H1 (cell line): ENCODE results near the gene CD58. TPM values are rescaled to one million over a fixed set of nuclear protein-coding genes. Genes with fewer than 3 reads are reported as not detected.

Experiments used
- CBX8 ChIP-seq: fragments of 300-800, 300-1000 bp; sonication (generic); IDR thresholded peaks from 2 replicates; pipeline ENCODE4 v1.7.1; 2016; ENCODE audit warnings: low read depth, low read length, borderline replicate concordance
- TAF1 ChIP-seq: IDR thresholded peaks from 2 replicates; pipeline ENCODE4 v1.6.1; 2011; ENCODE audit warnings: mild to moderate bottlenecking, low read depth, low read length
- polyA plus RNA-seq, 7 experiments: library from polyadenylated mRNA; depleted of rRNA in 3 of 7; stranded (reverse) in 5 of 7; unstranded in 2 of 7; fragments of >200 nt in 5 of 7; fragments of 200-250 nt in 2 of 7; gene quantifications; 1 replicate in 5 of 7; 2 replicates in 1 of 7; 4 replicates in 1 of 7; pipeline versions ENCODE4 v1.2.1 to v1.2.3, GENCODE V29; 2011 to 2013; ENCODE audit warnings: missing spikeins in 2 of 7, mixed read lengths in 2 of 7
- total RNA-seq: library from RNA; stranded (reverse); fragmentation: NEBNext Ultra II Directional; extraction: Animal tissue kit (Norgen Biotek cat#: 25700); gene quantifications from 2 replicates; pipeline ENCODE4 v1.2.1, GENCODE V29; 2021
- TF ChIP-seq, protein P1 (sequence below): fragments of 300-600 bp; sonication (generic); IDR thresholded peaks from 2 replicates; pipeline ENCODE4 v1.7.1; 2012; ENCODE audit warnings: low read length, moderate library complexity, mild to moderate bottlenecking, inconsistent platforms; ENCODE audit not compliant: insufficient replicate concordance

CD58 gene
- total and polyA plus RNA-seq, 2 of the 8 experiments (the other 6 are each of a cell fraction or from before 2014, with no cell fraction given): 5.3 to 5.5 TPM

DNA sequence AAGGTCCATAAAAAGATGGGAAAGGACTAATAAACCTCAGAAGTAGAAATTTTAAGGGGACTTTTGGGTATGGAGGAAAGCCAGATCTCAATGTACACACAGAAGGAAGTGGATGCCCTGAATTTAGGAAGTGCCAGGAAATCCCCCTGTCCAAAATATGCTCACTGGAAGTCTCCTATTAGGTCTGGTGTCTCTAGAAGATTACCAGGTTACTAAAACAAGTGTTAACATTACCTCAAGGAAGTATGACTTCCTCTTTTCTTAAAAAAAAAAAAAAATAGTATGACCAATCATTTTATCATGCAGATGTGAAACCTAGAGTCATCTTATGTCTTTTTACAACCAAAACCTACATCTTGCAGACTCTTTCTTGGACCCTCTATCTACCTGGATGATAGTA is 30.7 kb downstream of the CD58 start (continued):
- TF ChIP-seq, protein P1, sequence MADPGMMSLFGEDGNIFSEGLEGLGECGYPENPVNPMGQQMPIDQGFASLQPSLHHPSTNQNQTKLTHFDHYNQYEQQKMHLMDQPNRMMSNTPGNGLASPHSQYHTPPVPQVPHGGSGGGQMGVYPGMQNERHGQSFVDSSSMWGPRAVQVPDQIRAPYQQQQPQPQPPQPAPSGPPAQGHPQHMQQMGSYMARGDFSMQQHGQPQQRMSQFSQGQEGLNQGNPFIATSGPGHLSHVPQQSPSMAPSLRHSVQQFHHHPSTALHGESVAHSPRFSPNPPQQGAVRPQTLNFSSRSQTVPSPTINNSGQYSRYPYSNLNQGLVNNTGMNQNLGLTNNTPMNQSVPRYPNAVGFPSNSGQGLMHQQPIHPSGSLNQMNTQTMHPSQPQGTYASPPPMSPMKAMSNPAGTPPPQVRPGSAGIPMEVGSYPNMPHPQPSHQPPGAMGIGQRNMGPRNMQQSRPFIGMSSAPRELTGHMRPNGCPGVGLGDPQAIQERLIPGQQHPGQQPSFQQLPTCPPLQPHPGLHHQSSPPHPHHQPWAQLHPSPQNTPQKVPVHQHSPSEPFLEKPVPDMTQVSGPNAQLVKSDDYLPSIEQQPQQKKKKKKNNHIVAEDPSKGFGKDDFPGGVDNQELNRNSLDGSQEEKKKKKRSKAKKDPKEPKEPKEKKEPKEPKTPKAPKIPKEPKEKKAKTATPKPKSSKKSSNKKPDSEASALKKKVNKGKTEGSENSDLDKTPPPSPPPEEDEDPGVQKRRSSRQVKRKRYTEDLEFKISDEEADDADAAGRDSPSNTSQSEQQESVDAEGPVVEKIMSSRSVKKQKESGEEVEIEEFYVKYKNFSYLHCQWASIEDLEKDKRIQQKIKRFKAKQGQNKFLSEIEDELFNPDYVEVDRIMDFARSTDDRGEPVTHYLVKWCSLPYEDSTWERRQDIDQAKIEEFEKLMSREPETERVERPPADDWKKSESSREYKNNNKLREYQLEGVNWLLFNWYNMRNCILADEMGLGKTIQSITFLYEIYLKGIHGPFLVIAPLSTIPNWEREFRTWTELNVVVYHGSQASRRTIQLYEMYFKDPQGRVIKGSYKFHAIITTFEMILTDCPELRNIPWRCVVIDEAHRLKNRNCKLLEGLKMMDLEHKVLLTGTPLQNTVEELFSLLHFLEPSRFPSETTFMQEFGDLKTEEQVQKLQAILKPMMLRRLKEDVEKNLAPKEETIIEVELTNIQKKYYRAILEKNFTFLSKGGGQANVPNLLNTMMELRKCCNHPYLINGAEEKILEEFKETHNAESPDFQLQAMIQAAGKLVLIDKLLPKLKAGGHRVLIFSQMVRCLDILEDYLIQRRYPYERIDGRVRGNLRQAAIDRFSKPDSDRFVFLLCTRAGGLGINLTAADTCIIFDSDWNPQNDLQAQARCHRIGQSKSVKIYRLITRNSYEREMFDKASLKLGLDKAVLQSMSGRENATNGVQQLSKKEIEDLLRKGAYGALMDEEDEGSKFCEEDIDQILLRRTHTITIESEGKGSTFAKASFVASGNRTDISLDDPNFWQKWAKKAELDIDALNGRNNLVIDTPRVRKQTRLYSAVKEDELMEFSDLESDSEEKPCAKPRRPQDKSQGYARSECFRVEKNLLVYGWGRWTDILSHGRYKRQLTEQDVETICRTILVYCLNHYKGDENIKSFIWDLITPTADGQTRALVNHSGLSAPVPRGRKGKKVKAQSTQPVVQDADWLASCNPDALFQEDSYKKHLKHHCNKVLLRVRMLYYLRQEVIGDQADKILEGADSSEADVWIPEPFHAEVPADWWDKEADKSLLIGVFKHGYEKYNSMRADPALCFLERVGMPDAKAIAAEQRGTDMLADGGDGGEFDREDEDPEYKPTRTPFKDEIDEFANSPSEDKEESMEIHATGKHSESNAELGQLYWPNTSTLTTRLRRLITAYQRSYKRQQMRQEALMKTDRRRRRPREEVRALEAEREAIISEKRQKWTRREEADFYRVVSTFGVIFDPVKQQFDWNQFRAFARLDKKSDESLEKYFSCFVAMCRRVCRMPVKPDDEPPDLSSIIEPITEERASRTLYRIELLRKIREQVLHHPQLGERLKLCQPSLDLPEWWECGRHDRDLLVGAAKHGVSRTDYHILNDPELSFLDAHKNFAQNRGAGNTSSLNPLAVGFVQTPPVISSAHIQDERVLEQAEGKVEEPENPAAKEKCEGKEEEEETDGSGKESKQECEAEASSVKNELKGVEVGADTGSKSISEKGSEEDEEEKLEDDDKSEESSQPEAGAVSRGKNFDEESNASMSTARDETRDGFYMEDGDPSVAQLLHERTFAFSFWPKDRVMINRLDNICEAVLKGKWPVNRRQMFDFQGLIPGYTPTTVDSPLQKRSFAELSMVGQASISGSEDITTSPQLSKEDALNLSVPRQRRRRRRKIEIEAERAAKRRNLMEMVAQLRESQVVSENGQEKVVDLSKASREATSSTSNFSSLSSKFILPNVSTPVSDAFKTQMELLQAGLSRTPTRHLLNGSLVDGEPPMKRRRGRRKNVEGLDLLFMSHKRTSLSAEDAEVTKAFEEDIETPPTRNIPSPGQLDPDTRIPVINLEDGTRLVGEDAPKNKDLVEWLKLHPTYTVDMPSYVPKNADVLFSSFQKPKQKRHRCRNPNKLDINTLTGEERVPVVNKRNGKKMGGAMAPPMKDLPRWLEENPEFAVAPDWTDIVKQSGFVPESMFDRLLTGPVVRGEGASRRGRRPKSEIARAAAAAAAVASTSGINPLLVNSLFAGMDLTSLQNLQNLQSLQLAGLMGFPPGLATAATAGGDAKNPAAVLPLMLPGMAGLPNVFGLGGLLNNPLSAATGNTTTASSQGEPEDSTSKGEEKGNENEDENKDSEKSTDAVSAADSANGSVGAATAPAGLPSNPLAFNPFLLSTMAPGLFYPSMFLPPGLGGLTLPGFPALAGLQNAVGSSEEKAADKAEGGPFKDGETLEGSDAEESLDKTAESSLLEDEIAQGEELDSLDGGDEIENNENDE: no peak
- no peak for TF ChIP-seq TAF1
- TF ChIP-seq CBX8: no peak
- TF ChIP-seq, all 59 proteins: peak for 0
